DND-41 (cell line): Measurements from ENCODE around the gene CEP120.

ENCODE experiments used
- ATAC-seq: fragments of 200-7000 bp; cut with Tn5 transposase; 3 replicates; pipeline ENCODE4 v1.9.1; 2021; ENCODE audit warnings: low read depth; ENCODE audit not compliant: insufficient read depth
- DNase-seq: peaks from one replicate; pipeline ENCODE4 v3.0.0-alpha.2; 2020
- H2AFZ ChIP-seq: 2 replicates; pipeline ENCODE4 v1.6.0; 2012; ENCODE audit warnings: low read depth, low read length
- H3K27ac ChIP-seq: 2 replicates; pipeline ENCODE4 v1.5.1; 2012; ENCODE audit warnings: low read length, inconsistent platforms
- H3K27me3 ChIP-seq: fragments of 200-600 bp; sonication (generic); 2 replicates; pipeline ENCODE4 v1.6.0; 2012; ENCODE audit warnings: low read length, mild to moderate bottlenecking, inconsistent platforms; ENCODE audit not compliant: insufficient read depth, poor library complexity
- H3K36me3 ChIP-seq: 2 replicates; pipeline ENCODE4 v1.5.1; 2012; ENCODE audit warnings: low read length, inconsistent platforms; ENCODE audit not compliant: insufficient read depth
- H3K4me1 ChIP-seq: 2 replicates; pipeline ENCODE4 v1.5.1; 2012; ENCODE audit warnings: mild to moderate bottlenecking, low read length; ENCODE audit not compliant: insufficient read depth
- H3K4me2 ChIP-seq: 2 replicates; pipeline ENCODE4 v1.6.0; 2012; ENCODE audit warnings: mild to moderate bottlenecking, moderate library complexity, low read length, inconsistent platforms; ENCODE audit not compliant: insufficient read depth
- H3K4me3 ChIP-seq, 2 experiments: fragments of 200-600 bp in 1 of 2; shearing (Covaris generic) in 1 of 2; 2 replicates each; pipeline ENCODE4 v1.5.1; 2012 to 2016; ENCODE audit warnings: inconsistent platforms in 2 of 2, low read length in 2 of 2, mild to moderate bottlenecking in 2 of 2, low read depth in 1 of 2, moderate library complexity in 1 of 2
- H3K79me2 ChIP-seq: 2 replicates; pipeline ENCODE4 v1.6.0; 2012; ENCODE audit warnings: low read length, inconsistent platforms; ENCODE audit not compliant: insufficient read depth
- H3K9ac ChIP-seq: 2 replicates; pipeline ENCODE4 v1.6.0; 2012; ENCODE audit warnings: low read depth, mild to moderate bottlenecking, inconsistent platforms, low read length, moderate library complexity
- H3K9me3 ChIP-seq: 2 replicates; pipeline ENCODE4 v1.5.1; 2012; ENCODE audit warnings: low read length, moderate library complexity, mild to moderate bottlenecking, inconsistent platforms; ENCODE audit not compliant: insufficient read depth, severe bottlenecking
- H4K20me1 ChIP-seq: 2 replicates; pipeline ENCODE4 v1.6.0; 2012; ENCODE audit warnings: low read length; ENCODE audit not compliant: insufficient read depth
- EZH2 ChIP-seq: IDR thresholded peaks from 3 replicates; pipeline ENCODE4 v1.6.1; 2012; ENCODE audit warnings: borderline replicate concordance, low read depth, mild to moderate bottlenecking, moderate library complexity, low read length, inconsistent platforms; ENCODE audit not compliant: severe bottlenecking
- TF ChIP-seq, protein P1 (sequence below): IDR thresholded peaks from 2 replicates; pipeline ENCODE4 v1.5.1; 2012; ENCODE audit warnings: borderline replicate concordance, low read length, moderate library complexity, mild to moderate bottlenecking; ENCODE audit not compliant: poor library complexity, severe bottlenecking; ENCODE audit errors: extremely low read depth

CEP120 gene

DNA sequence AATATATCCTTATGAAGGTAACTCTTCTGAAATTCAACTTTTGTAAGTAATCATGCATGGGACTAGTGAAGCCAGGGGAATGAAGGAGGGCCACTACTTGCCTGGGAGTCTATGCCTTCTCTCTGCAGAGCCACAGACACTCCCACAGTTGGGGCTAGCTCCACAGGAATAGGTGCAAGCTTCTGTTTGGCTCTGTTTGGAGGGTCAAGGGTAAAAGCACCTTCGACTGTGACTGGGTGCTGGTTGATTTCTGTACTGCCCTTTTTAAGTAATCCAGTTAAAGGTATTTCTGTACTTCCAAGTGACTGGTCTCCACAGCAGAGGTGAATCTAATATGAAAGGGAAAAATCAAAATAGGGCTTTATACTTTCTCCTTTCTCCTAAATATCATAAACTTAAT lies 32.2 kb downstream of the CEP120 start:
- no peak for TF ChIP-seq EZH2
- TF ChIP-seq, protein P1, sequence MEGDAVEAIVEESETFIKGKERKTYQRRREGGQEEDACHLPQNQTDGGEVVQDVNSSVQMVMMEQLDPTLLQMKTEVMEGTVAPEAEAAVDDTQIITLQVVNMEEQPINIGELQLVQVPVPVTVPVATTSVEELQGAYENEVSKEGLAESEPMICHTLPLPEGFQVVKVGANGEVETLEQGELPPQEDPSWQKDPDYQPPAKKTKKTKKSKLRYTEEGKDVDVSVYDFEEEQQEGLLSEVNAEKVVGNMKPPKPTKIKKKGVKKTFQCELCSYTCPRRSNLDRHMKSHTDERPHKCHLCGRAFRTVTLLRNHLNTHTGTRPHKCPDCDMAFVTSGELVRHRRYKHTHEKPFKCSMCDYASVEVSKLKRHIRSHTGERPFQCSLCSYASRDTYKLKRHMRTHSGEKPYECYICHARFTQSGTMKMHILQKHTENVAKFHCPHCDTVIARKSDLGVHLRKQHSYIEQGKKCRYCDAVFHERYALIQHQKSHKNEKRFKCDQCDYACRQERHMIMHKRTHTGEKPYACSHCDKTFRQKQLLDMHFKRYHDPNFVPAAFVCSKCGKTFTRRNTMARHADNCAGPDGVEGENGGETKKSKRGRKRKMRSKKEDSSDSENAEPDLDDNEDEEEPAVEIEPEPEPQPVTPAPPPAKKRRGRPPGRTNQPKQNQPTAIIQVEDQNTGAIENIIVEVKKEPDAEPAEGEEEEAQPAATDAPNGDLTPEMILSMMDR: no peak
- Histone ChIP-seq H3K79me2 (no peaks in the 10 kb centered on the region), H3K4me3 (no peak overlapping the region), H3K4me1 (no peaks in the 10 kb centered on the region), H3K36me3 (peaks cover 80% of the 10 kb centered on the region), H3K27me3 (no peaks in the 10 kb centered on the region), H3K9me3 (no peaks in the 10 kb centered on the region), H3K27ac (no peak overlapping the region), H2AFZ (no peak overlapping the region), H3K9ac (no peak overlapping the region), H4K20me1 (no peaks in the 10 kb centered on the region), H3K4me2 (no peak overlapping the region)
- DNase-seq (no peak), ATAC-seq (no peak)

DNA sequence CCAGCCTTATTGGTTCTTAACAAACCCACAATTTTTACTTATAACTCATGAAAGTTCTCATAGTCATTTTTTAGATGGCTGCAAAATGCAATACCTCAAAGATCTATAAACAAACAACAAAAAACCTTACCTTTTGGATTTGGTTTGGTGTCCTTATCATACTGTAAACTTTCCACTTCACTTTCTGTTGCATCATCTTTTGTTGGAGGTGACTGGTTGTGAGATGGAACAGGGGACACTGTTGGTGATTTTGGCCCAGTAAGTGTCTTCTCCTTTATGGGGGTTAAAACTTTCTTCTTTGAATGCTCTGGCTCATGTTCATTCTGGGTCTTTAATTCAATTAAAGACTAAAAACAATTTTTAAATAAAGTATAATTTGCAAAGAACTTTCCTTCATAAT lies 33.4 kb downstream of the CEP120 start:
- Histone ChIP-seq H3K4me1 (no peaks in the 10 kb centered on the region), H4K20me1 (no peaks in the 10 kb centered on the region), H3K79me2 (no peaks in the 10 kb centered on the region), H3K9me3 (no peaks in the 10 kb centered on the region), H3K9ac (no peak overlapping the region), H2AFZ (no peak overlapping the region), H3K27me3 (no peaks in the 10 kb centered on the region), H3K27ac (no peak overlapping the region), H3K36me3 (peaks cover 84% of the 10 kb centered on the region), H3K4me3 (no peak overlapping the region), H3K4me2 (no peak overlapping the region)
- TF ChIP-seq EZH2: no peak
- TF ChIP-seq, protein P1: no peak
- DNase-seq (no peak), ATAC-seq (no peak)

DNA sequence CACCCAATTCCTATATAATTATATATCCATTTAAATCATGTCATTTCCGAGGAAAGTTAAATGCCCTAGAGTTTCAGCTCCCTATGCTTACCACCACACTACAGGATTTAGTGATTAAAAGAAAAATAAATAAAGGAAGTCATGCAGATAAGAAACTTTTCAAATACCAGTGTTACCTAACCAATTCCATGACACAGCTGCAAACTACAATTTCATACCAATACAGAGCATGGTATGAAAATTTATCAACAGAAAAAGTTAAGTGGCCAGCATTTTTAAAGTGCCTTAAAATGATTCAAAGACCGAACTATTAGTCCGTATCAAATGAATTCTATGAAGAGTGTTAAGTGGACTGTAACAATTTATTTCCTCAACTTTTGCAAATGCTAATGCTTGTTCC lies 35.9 kb downstream of the CEP120 start:
- H3K79me2 ChIP-seq: no peaks in the 10 kb centered on the region
- H3K9me3 ChIP-seq: no peaks in the 10 kb centered on the region
- H3K36me3 ChIP-seq: peaks cover 81% of the 10 kb centered on the region
- H3K9ac ChIP-seq: no peak overlapping the region
- DNase-seq: no peak
- no peak overlapping the region for H3K4me2 ChIP-seq
- no peak overlapping the region for H3K4me3 ChIP-seq
- H3K27me3 ChIP-seq: no peaks in the 10 kb centered on the region
- H3K27ac ChIP-seq: no peak overlapping the region
- H4K20me1 ChIP-seq: no peaks in the 10 kb centered on the region
- no peak for TF ChIP-seq EZH2
- TF ChIP-seq, protein P1: no peak
- ATAC-seq: no peak
- no peak overlapping the region for H2AFZ ChIP-seq
- H3K4me1 ChIP-seq: no peaks in the 10 kb centered on the region

DNA sequence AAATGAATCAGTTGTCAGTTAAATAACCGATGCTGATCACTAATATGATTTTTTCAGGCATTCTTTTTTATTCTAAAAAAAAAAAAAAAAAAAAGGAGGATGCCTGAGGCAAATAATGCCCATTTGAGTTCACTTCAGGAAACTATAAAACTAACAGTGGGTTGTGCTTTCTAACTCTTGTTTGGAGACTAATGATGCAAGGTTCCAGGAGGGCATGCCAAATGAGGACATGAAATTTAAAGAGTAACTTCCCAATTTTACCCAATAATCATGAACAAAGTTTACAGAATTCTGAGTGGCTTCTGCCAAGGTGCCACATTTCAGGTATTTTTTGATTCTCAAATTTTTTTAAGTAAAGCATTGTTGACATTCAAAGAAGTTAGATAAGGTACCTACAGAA lies 41.0 kb downstream of the CEP120 start:
- H3K27me3 ChIP-seq: no peaks in the 10 kb centered on the region
- no peak overlapping the region for H3K9ac ChIP-seq
- TF ChIP-seq, protein P1: no peak
- TF ChIP-seq EZH2: no peak
- H4K20me1 ChIP-seq: no peaks in the 10 kb centered on the region
- H3K4me2 ChIP-seq: no peak overlapping the region
- no peaks in the 10 kb centered on the region for H3K4me1 ChIP-seq
- no peak for DNase-seq
- H3K36me3 ChIP-seq: peaks cover 84% of the 10 kb centered on the region
- H2AFZ ChIP-seq: no peak overlapping the region
- H3K9me3 ChIP-seq: no peaks in the 10 kb centered on the region
- H3K4me3 ChIP-seq: no peak overlapping the region
- no peak for ATAC-seq
- no peaks in the 10 kb centered on the region for H3K79me2 ChIP-seq
- H3K27ac ChIP-seq: no peak overlapping the region
